ENCODE measurements around the gene TUFT1. TPM values are rescaled to one million over a fixed set of nuclear protein-coding genes. Genes with fewer than 3 reads are reported as not detected.

Gene TUFT1
- polyA plus RNA-seq, 3 donors, result 1.5 to 1.7 (median 1.6) TPM

DNA sequence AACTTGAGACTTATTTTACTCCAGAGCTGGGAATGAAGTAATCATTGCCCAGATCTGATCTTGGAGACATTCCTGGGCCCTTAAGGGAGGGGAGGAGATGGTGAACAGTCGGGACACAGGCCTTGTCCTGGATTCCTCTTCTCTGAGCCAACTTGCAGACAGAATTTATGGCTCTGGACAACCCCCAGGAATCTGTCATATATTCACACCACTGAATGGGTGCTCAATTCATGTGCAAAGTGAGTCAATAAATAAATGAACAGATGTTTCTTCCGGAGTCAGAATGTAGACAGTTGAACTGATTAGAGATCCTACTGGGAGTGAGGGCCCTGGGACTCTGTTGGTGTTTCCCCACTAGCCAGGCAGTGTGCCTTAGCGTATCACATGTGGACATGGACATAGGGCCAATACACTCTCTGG lies 2.6 kb downstream of the TUFT1 start:
- no peak overlapping the region for H3K4me3 Mint-ChIP-seq
- no peak for DNase-seq
- Histone ChIP-seq H3K4me2 (replicated peaks; ENCODE audit: extremely low read depth, low read length, poor library complexity, severe bottlenecking) (no peak overlapping the region), H3K4me1 (ENCODE audit: control insufficient read depth in 1 of 2, insufficient read depth in 2 of 2, low read length in 2 of 2) (peaks cover 21% of the 10 kb centered on the region in 2 donors), H3K9ac (ENCODE audit: insufficient read depth, low read length, poor library complexity, severe bottlenecking) (no peak overlapping the region), H3K27ac (ENCODE audit: low read depth in 1 of 2, low read length in 2 of 2) (no peak overlapping the region), H4K20me1 (ENCODE audit: insufficient read depth, low read length) (no peaks in the 10 kb centered on the region), H3K4me3 (replicated peaks in 1 of 3; ENCODE audit: low read depth in 2 of 3, low read length in 3 of 3) (no peak overlapping the region), H3K79me2 (ENCODE audit: insufficient read depth, low read length) (no peaks in the 10 kb centered on the region), H2AFZ (ENCODE audit: insufficient read depth, low read depth, low read length, poor library complexity, severe bottlenecking) (no peak overlapping the region), H3K27me3 (ENCODE audit: control insufficient read depth in 2 of 2, insufficient read depth in 2 of 2, low read length in 2 of 2) (peaks cover 5 to 20% of the 10 kb centered on the region in 2 donors), H3K9me3 (replicated peaks in 1 of 2; ENCODE audit: control insufficient read depth in 1 of 2, insufficient read depth in 1 of 2, low read length in 2 of 2) (no peaks in the 10 kb centered on the region), H3K36me3 (replicated peaks in 1 of 2; ENCODE audit: control insufficient read depth in 1 of 2, insufficient read depth in 2 of 2, low read length in 2 of 2) (no peaks in the 10 kb centered on the region)
- H3K36me3 Mint-ChIP-seq, result peaks cover 0 to 5% of the 10 kb centered on the region in 2 donors
- peaks cover 30% of the 10 kb centered on the region for H3K4me1 Mint-ChIP-seq
- peak overlapping the region in 1 of 7 donors; percentile 24 for H3K27ac Mint-ChIP-seq
- H3K9me3 Mint-ChIP-seq, result no peaks in the 10 kb centered on the region
- WGBS (ENCODE audit: insufficient coverage), result 94% methylated on average over 2 of the region's 3 CpGs
- no peak for TF ChIP-seq CTCF (IDR thresholded peaks at IDR 0.05)
- intact Hi-C loops (cut with micrococcal nuclease), result loop anchor here in 1 of 2 donors (5.0 kb wide), 1 partner anchor 85 kb away; the partner anchor contains the start of gene POGZ
- H3K27me3 Mint-ChIP-seq (ENCODE audit: low read depth in 3 of 3), result peaks cover 21 to 30% (median 27%) of the 10 kb centered on the region in 3 donors

- Mint-ChIP-seq H3K4me3 (no peak overlapping the region), H3K27ac (no peak overlapping the region)
- H3K79me2 ChIP-seq (ENCODE audit: insufficient read depth, low read length), result no peaks in the 10 kb centered on the region
Measured at GRCh38 chr1:151545542-151545941, 5.4 kb downstream of the TUFT1 start.

More at GRCh38 chr1:151545542-151545941, 5.4 kb downstream of the TUFT1 start:
- H3K4me3 ChIP-seq (replicated peaks in 1 of 3; ENCODE audit: low read depth in 2 of 3, low read length in 3 of 3), result no peak overlapping the region
- no peaks in the 10 kb centered on the region for H3K9me3 Mint-ChIP-seq
- peaks cover 5 to 20% of the 10 kb centered on the region in 2 donors for H3K27me3 ChIP-seq (ENCODE audit: control insufficient read depth in 2 of 2, insufficient read depth in 2 of 2, low read length in 2 of 2)
- no peak overlapping the region for H2AFZ ChIP-seq (ENCODE audit: insufficient read depth, low read depth, low read length, poor library complexity, severe bottlenecking)
- peaks cover 18% of the 10 kb centered on the region for H3K4me1 Mint-ChIP-seq
- peaks cover 17 to 25% (median 18%) of the 10 kb centered on the region in 3 donors for H3K27me3 Mint-ChIP-seq (ENCODE audit: low read depth in 3 of 3)
- H3K36me3 Mint-ChIP-seq, result peaks cover 0 to 5% of the 10 kb centered on the region in 2 donors
- 67% methylated on average over 1 of the region's 1 CpG for WGBS (ENCODE audit: insufficient coverage)
- no peaks in the 10 kb centered on the region for H3K9me3 ChIP-seq (replicated peaks in 1 of 2; ENCODE audit: control insufficient read depth in 1 of 2, insufficient read depth in 1 of 2, low read length in 2 of 2)
- TF ChIP-seq CTCF (IDR thresholded peaks at IDR 0.05), result no peak
- no peak overlapping the region for H3K4me2 ChIP-seq (replicated peaks; ENCODE audit: extremely low read depth, low read length, poor library complexity, severe bottlenecking)
- DNase-seq, result no peak
- H4K20me1 ChIP-seq (ENCODE audit: insufficient read depth, low read length), result no peaks in the 10 kb centered on the region
- peaks cover 9% of the 10 kb centered on the region in 2 donors for H3K4me1 ChIP-seq (ENCODE audit: control insufficient read depth in 1 of 2, insufficient read depth in 2 of 2, low read length in 2 of 2)
- no peak overlapping the region for H3K9ac ChIP-seq (ENCODE audit: insufficient read depth, low read length, poor library complexity, severe bottlenecking)
- intact Hi-C loops (cut with micrococcal nuclease), result no loop called here
- no peaks in the 10 kb centered on the region for H3K36me3 ChIP-seq (replicated peaks in 1 of 2; ENCODE audit: control insufficient read depth in 1 of 2, insufficient read depth in 2 of 2, low read length in 2 of 2)
- H3K27ac ChIP-seq (ENCODE audit: low read depth in 1 of 2, low read length in 2 of 2), result no peak overlapping the region

Measured in CD14-positive monocyte (primary cell).